NCI-H2196 treated with DMSO at 0.1 percent for 48 hours (cell line): ENCODE measurements around the gene FOXS1.

Experiments
- DNase-seq: peaks from one replicate; lab custom pipeline; 2025; ENCODE audit not compliant: unreplicated experiment; lab: John Stamatoyannopoulos, UW

Gene FOXS1

GRCh38 chr20:31801508-31801907, 43.9 kb downstream of the FOXS1 start:
- DNase-seq: no peak

DNA sequence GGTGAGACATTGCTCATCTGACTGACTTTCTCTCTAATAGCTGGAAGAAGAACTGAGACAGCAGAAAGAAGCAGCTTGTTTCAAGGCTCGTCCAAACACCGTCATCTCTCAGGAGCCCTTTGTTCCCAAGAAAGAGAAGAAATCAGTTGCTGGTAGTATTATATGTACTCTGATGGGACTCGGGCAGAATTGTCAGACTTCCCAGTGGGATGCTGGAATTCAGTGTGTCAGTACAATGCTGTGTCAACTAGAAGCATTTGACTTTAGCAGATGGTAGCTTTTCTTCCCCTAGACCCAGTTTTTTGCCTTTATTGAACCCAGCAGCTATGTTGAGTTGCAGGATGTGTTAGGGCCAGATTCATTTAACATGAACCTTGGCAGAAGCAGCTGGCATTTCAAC, 48.0 kb downstream of the FOXS1 start:
- no peak for DNase-seq
